ENCODE data around the gene RGP1. TPM values are rescaled to one million over a fixed set of nuclear protein-coding genes. Genes with fewer than 3 reads are reported as not detected.

Gene RGP1
- total RNA-seq, 1 donor from 2014 or later = 27.2 TPM

DNA sequence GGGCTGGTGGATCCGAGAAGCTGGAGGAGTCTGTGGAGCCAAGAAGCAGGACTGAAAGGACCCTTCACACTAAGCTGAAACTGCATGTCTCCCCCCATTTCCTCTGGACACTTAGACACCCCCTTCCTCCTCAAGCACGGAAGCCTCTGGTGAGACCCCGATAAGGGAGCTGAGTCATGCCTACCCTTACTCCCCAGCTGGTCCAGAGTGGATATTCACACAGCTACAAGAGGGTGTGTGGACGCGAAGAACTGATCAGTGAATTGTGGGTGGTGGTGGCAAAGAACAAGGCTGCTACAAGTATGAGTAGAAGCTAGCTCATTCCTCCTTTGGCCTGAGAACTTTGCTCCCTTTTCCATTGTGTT is 21.4 kb upstream of the RGP1 start:
- Histone ChIP-seq H3K4me1 (ENCODE audit: insufficient read depth, low read length) (peaks cover 46% of the 10 kb centered on the region), H2AFZ (ENCODE audit: low read depth, low read length) (no peak overlapping the region), H3K4me3 (ENCODE audit: insufficient read depth, low read depth, low read length) (peak overlapping the region; percentile 93), H3K27ac (ENCODE audit: low read depth, low read length) (peak overlapping the region; percentile 92), H3K4me2 (ENCODE audit: low read length) (peak overlapping the region; percentile 99), H3K9me3 (ENCODE audit: insufficient read depth, low read depth, low read length) (no peaks in the 10 kb centered on the region), H3K36me3 (ENCODE audit: insufficient read depth, low read length) (peaks cover 30% of the 10 kb centered on the region), H3K79me2 (ENCODE audit: insufficient read depth, low read length) (peaks cover 90% of the 10 kb centered on the region), H4K20me1 (ENCODE audit: insufficient read depth, low read length) (peaks cover 64% of the 10 kb centered on the region), H3K9ac (ENCODE audit: low read length) (peak overlapping the region; percentile 91), H3K27me3 (ENCODE audit: insufficient read depth, low read length) (no peaks in the 10 kb centered on the region)
- Mint-ChIP-seq H3K27ac (ENCODE audit: unreplicated experiment) (no peak overlapping the region), H3K9me3 (ENCODE audit: unreplicated experiment) (no peaks in the 10 kb centered on the region), H3K4me3 (ENCODE audit: unreplicated experiment) (no peak overlapping the region), H3K4me1 (ENCODE audit: low read depth, unreplicated experiment) (peaks cover 7% of the 10 kb centered on the region), H3K36me3 (ENCODE audit: low read depth, unreplicated experiment) (peaks cover 22% of the 10 kb centered on the region), H3K27me3 (ENCODE audit: low read depth, unreplicated experiment) (no peaks in the 10 kb centered on the region)
- TF ChIP-seq, protein P1, sequence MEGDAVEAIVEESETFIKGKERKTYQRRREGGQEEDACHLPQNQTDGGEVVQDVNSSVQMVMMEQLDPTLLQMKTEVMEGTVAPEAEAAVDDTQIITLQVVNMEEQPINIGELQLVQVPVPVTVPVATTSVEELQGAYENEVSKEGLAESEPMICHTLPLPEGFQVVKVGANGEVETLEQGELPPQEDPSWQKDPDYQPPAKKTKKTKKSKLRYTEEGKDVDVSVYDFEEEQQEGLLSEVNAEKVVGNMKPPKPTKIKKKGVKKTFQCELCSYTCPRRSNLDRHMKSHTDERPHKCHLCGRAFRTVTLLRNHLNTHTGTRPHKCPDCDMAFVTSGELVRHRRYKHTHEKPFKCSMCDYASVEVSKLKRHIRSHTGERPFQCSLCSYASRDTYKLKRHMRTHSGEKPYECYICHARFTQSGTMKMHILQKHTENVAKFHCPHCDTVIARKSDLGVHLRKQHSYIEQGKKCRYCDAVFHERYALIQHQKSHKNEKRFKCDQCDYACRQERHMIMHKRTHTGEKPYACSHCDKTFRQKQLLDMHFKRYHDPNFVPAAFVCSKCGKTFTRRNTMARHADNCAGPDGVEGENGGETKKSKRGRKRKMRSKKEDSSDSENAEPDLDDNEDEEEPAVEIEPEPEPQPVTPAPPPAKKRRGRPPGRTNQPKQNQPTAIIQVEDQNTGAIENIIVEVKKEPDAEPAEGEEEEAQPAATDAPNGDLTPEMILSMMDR (IDR thresholded peaks at IDR 0.05; ENCODE audit: insufficient read depth, low read depth, low read length) = no peak
- TF ChIP-seq EZH2 (IDR thresholded peaks at IDR 0.05; ENCODE audit: insufficient read depth, low read length) = no peak
- DNase-seq (ENCODE audit: low read depth) (no peak), FAIRE-seq (no peak)

DNA sequence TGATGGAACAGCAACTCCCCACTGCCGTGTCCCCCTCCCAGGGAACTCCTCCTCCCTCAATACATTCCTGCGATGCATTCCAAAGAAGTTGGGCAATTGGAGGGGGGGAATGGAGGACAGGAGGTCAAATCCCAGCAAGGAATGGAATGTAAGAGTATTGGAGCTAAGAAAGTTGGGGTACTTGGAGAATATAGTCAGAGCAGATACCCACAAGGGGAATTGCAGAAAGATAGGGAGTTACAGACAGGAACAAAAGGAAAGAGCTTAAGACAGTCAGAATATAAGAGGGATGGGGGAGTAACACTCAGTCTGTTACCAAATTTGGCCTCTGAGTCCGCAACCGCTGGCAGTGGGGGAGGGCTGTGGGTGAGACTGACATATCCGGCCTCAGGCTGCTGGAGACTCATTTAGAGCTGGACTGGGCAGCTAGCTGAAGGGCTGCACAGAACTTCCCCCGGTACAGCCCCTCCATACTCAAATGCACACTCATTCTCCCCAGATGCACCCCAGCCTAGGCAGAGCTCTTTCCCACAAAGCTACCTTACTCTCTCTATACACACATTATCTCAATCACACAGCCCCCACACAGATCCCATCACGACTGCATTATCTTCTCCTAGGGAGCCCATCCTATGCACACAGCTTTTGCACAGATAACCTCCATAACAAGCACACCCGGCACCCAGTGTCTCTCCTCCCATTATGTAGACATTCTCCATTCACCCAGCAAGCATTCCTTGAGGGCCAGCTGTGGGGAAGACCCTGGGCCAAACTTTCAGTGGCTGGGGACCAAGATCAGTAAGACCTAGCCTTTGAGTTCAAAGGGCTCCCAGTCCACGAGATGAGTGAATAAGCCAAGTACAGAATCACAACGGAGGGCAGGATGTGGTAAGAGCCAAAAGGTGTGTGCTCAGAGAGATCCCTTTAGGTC is 20.8 kb upstream of the RGP1 start:
- Histone ChIP-seq H3K4me1 (ENCODE audit: insufficient read depth, low read length) (peaks cover 47% of the 10 kb centered on the region), H3K9me3 (ENCODE audit: insufficient read depth, low read depth, low read length) (no peaks in the 10 kb centered on the region), H4K20me1 (ENCODE audit: insufficient read depth, low read length) (peaks cover 65% of the 10 kb centered on the region), H2AFZ (ENCODE audit: low read depth, low read length) (no peak overlapping the region), H3K27me3 (ENCODE audit: insufficient read depth, low read length) (no peaks in the 10 kb centered on the region), H3K36me3 (ENCODE audit: insufficient read depth, low read length) (peaks cover 27% of the 10 kb centered on the region), H3K4me2 (ENCODE audit: low read length) (peak overlapping the region; percentile 99), H3K4me3 (ENCODE audit: insufficient read depth, low read depth, low read length) (peak overlapping the region; percentile 93), H3K9ac (ENCODE audit: low read length) (peak overlapping the region; percentile 91), H3K27ac (ENCODE audit: low read depth, low read length) (peak overlapping the region; percentile 92), H3K79me2 (ENCODE audit: insufficient read depth, low read length) (peaks cover 93% of the 10 kb centered on the region)
- Mint-ChIP-seq H3K36me3 (ENCODE audit: low read depth, unreplicated experiment) (peaks cover 20% of the 10 kb centered on the region), H3K4me1 (ENCODE audit: low read depth, unreplicated experiment) (peaks cover 7% of the 10 kb centered on the region), H3K27ac (ENCODE audit: unreplicated experiment) (no peak overlapping the region), H3K9me3 (ENCODE audit: unreplicated experiment) (no peaks in the 10 kb centered on the region), H3K27me3 (ENCODE audit: low read depth, unreplicated experiment) (no peaks in the 10 kb centered on the region), H3K4me3 (ENCODE audit: unreplicated experiment) (no peak overlapping the region)
- DNase-seq (ENCODE audit: low read depth) (peak; percentile 86), FAIRE-seq (peak; percentile 73)
- no peak for TF ChIP-seq EZH2 (IDR thresholded peaks at IDR 0.05; ENCODE audit: insufficient read depth, low read length)
- TF ChIP-seq, protein P1 (IDR thresholded peaks at IDR 0.05; ENCODE audit: insufficient read depth, low read depth, low read length) = no peak

- Histone ChIP-seq H3K4me3 (ENCODE audit: insufficient read depth, low read depth, low read length) (peak overlapping the region; percentile 93), H3K79me2 (ENCODE audit: insufficient read depth, low read length) (peaks cover 93% of the 10 kb centered on the region), H3K27ac (ENCODE audit: low read depth, low read length) (peak overlapping the region; percentile 92), H3K36me3 (ENCODE audit: insufficient read depth, low read length) (peaks cover 19% of the 10 kb centered on the region), H3K27me3 (ENCODE audit: insufficient read depth, low read length) (no peaks in the 10 kb centered on the region), H3K9ac (ENCODE audit: low read length) (peak overlapping the region; percentile 91), H4K20me1 (ENCODE audit: insufficient read depth, low read length) (peaks cover 63% of the 10 kb centered on the region), H2AFZ (ENCODE audit: low read depth, low read length) (no peak overlapping the region), H3K4me1 (ENCODE audit: insufficient read depth, low read length) (peaks cover 55% of the 10 kb centered on the region), H3K4me2 (ENCODE audit: low read length) (peak overlapping the region; percentile 99), H3K9me3 (ENCODE audit: insufficient read depth, low read depth, low read length) (no peaks in the 10 kb centered on the region)
- FAIRE-seq (no peak), DNase-seq (ENCODE audit: low read depth) (no peak)
- Mint-ChIP-seq H3K9me3 (ENCODE audit: unreplicated experiment) (no peaks in the 10 kb centered on the region), H3K4me1 (ENCODE audit: low read depth, unreplicated experiment) (peaks cover 9% of the 10 kb centered on the region), H3K36me3 (ENCODE audit: low read depth, unreplicated experiment) (peaks cover 18% of the 10 kb centered on the region), H3K27ac (ENCODE audit: unreplicated experiment) (no peak overlapping the region), H3K27me3 (ENCODE audit: low read depth, unreplicated experiment) (no peaks in the 10 kb centered on the region), H3K4me3 (ENCODE audit: unreplicated experiment) (no peak overlapping the region)
- TF ChIP-seq EZH2 (IDR thresholded peaks at IDR 0.05; ENCODE audit: insufficient read depth, low read length) = no peak
- TF ChIP-seq, protein P1 (IDR thresholded peaks at IDR 0.05; ENCODE audit: insufficient read depth, low read depth, low read length) = no peak
Observed at GRCh38 chr9:35729101-35729500, 20.0 kb upstream of the RGP1 start.

Data from astrocyte (in vitro differentiated cells and primary cell).